ENCODE results near the gene SLC22A23. TPM values are rescaled to one million over a fixed set of nuclear protein-coding genes. Genes with fewer than 3 reads are reported as not detected.

Gene SLC22A23
- total RNA-seq, 2 experiments from 2014 or later = not detected

- no peak overlapping the region for H3K4me3 ChIP-seq (ENCODE audit: low read depth, low read length, poor library complexity, severe bottlenecking)
- no peak overlapping the region for H3K4me2 ChIP-seq (ENCODE audit: low read length)
- DNase-seq (ENCODE audit: low spot score) = no peak
- no peaks in the 10 kb centered on the region for H3K9me3 ChIP-seq (ENCODE audit: low read length)
- CTCF ChIA-PET (ENCODE audit: unreplicated experiment) = no interaction called here
- no peak overlapping the region for H2AFZ ChIP-seq (ENCODE audit: low read length)
- H4K20me1 ChIP-seq (ENCODE audit: insufficient read depth, low read length) = no peaks in the 10 kb centered on the region; the same call in 1 of the 2 replicates
- no peaks in the 10 kb centered on the region for H3K9me2 ChIP-seq (ENCODE audit: insufficient read depth, low read length)
- TF ChIP-seq EZH2phosphoT487 (IDR thresholded peaks at IDR 0.05; ENCODE audit: borderline replicate concordance, low read depth, low read length) (no peak), CTCF (conservative IDR thresholded peaks at IDR 0.05; ENCODE audit: low read length) (no peak)
- no TSS peak for BruUV-seq (replicated peaks)
- POLR2A ChIA-PET = interaction anchor here (0.6 kb wide), 1 partner anchor 1781 kb away, joined by 3 read pairs; no protein-coding TSS in a partner anchor
- H3K4me1 ChIP-seq (ENCODE audit: insufficient read depth, low read length, poor library complexity, severe bottlenecking) = no peaks in the 10 kb centered on the region
- no peak overlapping the region for H3K27ac ChIP-seq (ENCODE audit: low read depth, low read length, poor library complexity, severe bottlenecking)
- H3K36me3 ChIP-seq (ENCODE audit: insufficient read depth, low read length) = no peaks in the 10 kb centered on the region
- intact Hi-C loops (cut with micrococcal nuclease; ENCODE audit: unreplicated experiment) = no loop called here
- H3K79me2 ChIP-seq (ENCODE audit: insufficient read depth, low read depth, low read length) = no peaks in the 10 kb centered on the region
These were observed 63.0 kb downstream of the SLC22A23 start for GRCh38 chr6:3393836-3394202.

GRCh38 chr6:3392930-3393835, 63.7 kb downstream of the SLC22A23 start:
- Histone ChIP-seq H3K79me2 (ENCODE audit: insufficient read depth, low read depth, low read length) (no peaks in the 10 kb centered on the region), H3K9me2 (ENCODE audit: insufficient read depth, low read length) (no peaks in the 10 kb centered on the region), H4K20me1 (ENCODE audit: insufficient read depth, low read length) (no peaks in the 10 kb centered on the region; the same call in 1 of the 2 replicates), H3K4me3 (ENCODE audit: low read depth, low read length, poor library complexity, severe bottlenecking) (no peak overlapping the region), H3K4me2 (ENCODE audit: low read length) (no peak overlapping the region), H3K27ac (ENCODE audit: low read depth, low read length, poor library complexity, severe bottlenecking) (no peak overlapping the region), H3K4me1 (ENCODE audit: insufficient read depth, low read length, poor library complexity, severe bottlenecking) (no peaks in the 10 kb centered on the region), H2AFZ (ENCODE audit: low read length) (no peak overlapping the region), H3K36me3 (ENCODE audit: insufficient read depth, low read length) (no peaks in the 10 kb centered on the region), H3K9me3 (ENCODE audit: low read length) (no peaks in the 10 kb centered on the region)
- TF ChIP-seq EZH2phosphoT487 (IDR thresholded peaks at IDR 0.05; ENCODE audit: borderline replicate concordance, low read depth, low read length) = no peak
- no peak for TF ChIP-seq CTCF (conservative IDR thresholded peaks at IDR 0.05; ENCODE audit: low read length)
- DNase-seq (ENCODE audit: low spot score) = no peak
- POLR2A ChIA-PET = interaction anchor here (0.6 kb wide), 1 partner anchor 1781 kb away, joined by 3 read pairs; no protein-coding TSS in a partner anchor
- CTCF ChIA-PET (ENCODE audit: unreplicated experiment) = no interaction called here
- intact Hi-C loops (cut with micrococcal nuclease; ENCODE audit: unreplicated experiment) = no loop called here
- no TSS peak for BruUV-seq (replicated peaks)
